Esophagus muscularis mucosa (tissue), 3 donors: ENCODE results near the gene FREM2.

ENCODE experiments used
- EP300 ChIP-seq: sonication (generic); formaldehyde crosslinking; IDR thresholded peaks from one replicate; pipeline ENCODE4 v1.6.1; 2017; ENCODE audit warnings: antibody characterized with exemption
- TF ChIP-seq, protein P1 (sequence below), 3 experiments: fragments of 200-600 bp in 2 of 3; fragments of 450-650 bp in 1 of 3; sonication (generic) in 2 of 3; IDR thresholded peaks; one replicate each; pipeline ENCODE4 v1.5.1; 2017 to 2019; ENCODE audit warnings: antibody characterized with exemption in 3 of 3, mild to moderate bottlenecking in 2 of 3, moderate library complexity in 1 of 3

DNA sequence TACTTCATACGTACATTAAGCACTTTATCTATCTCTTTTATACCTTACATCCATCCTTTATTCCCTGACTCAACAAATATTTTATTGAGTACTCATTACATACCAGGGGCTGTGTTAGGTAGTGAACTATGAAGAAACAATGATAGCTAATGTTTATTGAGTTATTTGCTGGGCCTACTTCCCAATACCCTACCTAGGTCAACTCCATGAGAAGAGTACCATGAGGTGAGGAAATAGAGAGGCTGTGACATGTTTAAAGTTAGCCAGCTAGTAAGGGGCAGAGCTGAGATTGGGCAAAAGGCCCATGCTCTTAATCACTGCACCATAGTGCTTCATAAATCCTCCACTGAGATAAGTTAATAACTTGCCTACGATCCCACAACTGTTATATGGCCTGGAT is 79.9 kb downstream of the FREM2 start:
- no peak for TF ChIP-seq EP300
- TF ChIP-seq, protein P1, sequence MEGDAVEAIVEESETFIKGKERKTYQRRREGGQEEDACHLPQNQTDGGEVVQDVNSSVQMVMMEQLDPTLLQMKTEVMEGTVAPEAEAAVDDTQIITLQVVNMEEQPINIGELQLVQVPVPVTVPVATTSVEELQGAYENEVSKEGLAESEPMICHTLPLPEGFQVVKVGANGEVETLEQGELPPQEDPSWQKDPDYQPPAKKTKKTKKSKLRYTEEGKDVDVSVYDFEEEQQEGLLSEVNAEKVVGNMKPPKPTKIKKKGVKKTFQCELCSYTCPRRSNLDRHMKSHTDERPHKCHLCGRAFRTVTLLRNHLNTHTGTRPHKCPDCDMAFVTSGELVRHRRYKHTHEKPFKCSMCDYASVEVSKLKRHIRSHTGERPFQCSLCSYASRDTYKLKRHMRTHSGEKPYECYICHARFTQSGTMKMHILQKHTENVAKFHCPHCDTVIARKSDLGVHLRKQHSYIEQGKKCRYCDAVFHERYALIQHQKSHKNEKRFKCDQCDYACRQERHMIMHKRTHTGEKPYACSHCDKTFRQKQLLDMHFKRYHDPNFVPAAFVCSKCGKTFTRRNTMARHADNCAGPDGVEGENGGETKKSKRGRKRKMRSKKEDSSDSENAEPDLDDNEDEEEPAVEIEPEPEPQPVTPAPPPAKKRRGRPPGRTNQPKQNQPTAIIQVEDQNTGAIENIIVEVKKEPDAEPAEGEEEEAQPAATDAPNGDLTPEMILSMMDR (IDR thresholded peaks at IDR 0.05), result no peak
